Neuronal stem cell (in vitro differentiated cells): Measurements from ENCODE around the gene MCC.
"Not testable (repeated sequence)": the region's sequence is repeated elsewhere in the genome, so short reads cannot be mapped to it uniquely, and the experiment has no call there.

Experiments
- DNase-seq: peaks from one replicate; pipeline ENCODE4 v3.0.0-alpha.2; 2013; ENCODE audit warnings: low spot score
- H2AFZ ChIP-seq: one replicate; pipeline ENCODE4 v1.6.1; 2013; ENCODE audit warnings: mild to moderate bottlenecking, low read length, inconsistent platforms
- H2AK5ac ChIP-seq: 2 replicates; pipeline ENCODE4 v1.6.1; 2013; ENCODE audit warnings: low read depth, mild to moderate bottlenecking, inconsistent platforms, low read length, moderate library complexity, mixed read lengths
- H2BK120ac ChIP-seq: 2 replicates; pipeline ENCODE4 v1.6.1; 2013; ENCODE audit warnings: low read depth, mild to moderate bottlenecking, inconsistent platforms, low read length, moderate library complexity, mixed read lengths
- H2BK12ac ChIP-seq: one replicate; pipeline ENCODE4 v1.6.1; 2013; ENCODE audit warnings: low read length, inconsistent platforms
- H2BK15ac ChIP-seq: 2 replicates; pipeline ENCODE4 v1.6.1; 2013; ENCODE audit warnings: mild to moderate bottlenecking, low read length, inconsistent platforms, mixed read lengths
- H2BK5ac ChIP-seq: one replicate; pipeline ENCODE4 v1.6.1; 2013; ENCODE audit warnings: inconsistent platforms, mild to moderate bottlenecking, low read length, moderate library complexity
- H3K14ac ChIP-seq: one replicate; pipeline ENCODE4 v1.6.1; 2013; ENCODE audit warnings: low read length, inconsistent platforms
- H3K18ac ChIP-seq: 2 replicates; pipeline ENCODE4 v1.6.1; 2013; ENCODE audit warnings: low read length, inconsistent platforms
- H3K23ac ChIP-seq: 2 replicates; pipeline ENCODE4 v1.6.1; 2013; ENCODE audit warnings: low read depth, mild to moderate bottlenecking, mixed read lengths, low read length, inconsistent platforms; ENCODE audit not compliant: poor library complexity
- H3K27ac ChIP-seq: replicated peaks from 3 replicates; pipeline ENCODE4 v1.5.1; 2013; ENCODE audit warnings: low read length, inconsistent platforms
- H3K27me3 ChIP-seq, 3 experiments: 2 replicates each; pipeline ENCODE4 v1.6.1; 2013; ENCODE audit warnings: low read length in 3 of 3, mild to moderate bottlenecking in 2 of 3, inconsistent platforms in 1 of 3, low read depth in 1 of 3, mixed read lengths in 1 of 3, moderate library complexity in 1 of 3; ENCODE audit not compliant: control insufficient read depth in 3 of 3, insufficient read depth in 3 of 3
- H3K36me3 ChIP-seq, 2 donors: replicated peaks in 1 of 2; 2 replicates each; pipeline ENCODE4 v1.6.1; 2013; ENCODE audit warnings: low read length in 2 of 2; ENCODE audit not compliant: control insufficient read depth in 2 of 2, insufficient read depth in 2 of 2
- H3K4ac ChIP-seq: 2 replicates; pipeline ENCODE4 v1.6.1; 2013; ENCODE audit warnings: inconsistent platforms, mild to moderate bottlenecking, low read length, moderate library complexity
- H3K4me1 ChIP-seq, 2 donors: 1 replicate in 1 of 2; 2 replicates in 1 of 2; pipeline ENCODE4 v1.6.1; 2013; ENCODE audit warnings: low read length in 2 of 2, low read depth in 1 of 2; ENCODE audit not compliant: control insufficient read depth in 2 of 2, insufficient read depth in 1 of 2
- H3K4me2 ChIP-seq: one replicate; pipeline ENCODE4 v1.6.1; 2013; ENCODE audit warnings: mild to moderate bottlenecking, low read length, inconsistent platforms; ENCODE audit not compliant: insufficient read depth, poor library complexity, severe bottlenecking
- H3K4me3 ChIP-seq, 2 donors: 2 replicates each; pipeline ENCODE4 v1.5.1; 2013; ENCODE audit warnings: low read length in 2 of 2, mild to moderate bottlenecking in 2 of 2, inconsistent platforms in 1 of 2, moderate library complexity in 1 of 2
- H3K79me1 ChIP-seq: one replicate; pipeline ENCODE4 v1.6.1; 2013; ENCODE audit warnings: low read depth, mild to moderate bottlenecking, inconsistent platforms, low read length, moderate library complexity
- H3K9ac ChIP-seq: one replicate; pipeline ENCODE4 v1.6.1; 2013; ENCODE audit warnings: mild to moderate bottlenecking, low read depth, low read length, inconsistent platforms; ENCODE audit not compliant: poor library complexity
- H3K9me3 ChIP-seq, 2 donors: replicated peaks in 1 of 2; 2 replicates each; pipeline versions ENCODE3 to v1.6.1; 2013; ENCODE audit warnings: low read length in 2 of 2, mild to moderate bottlenecking in 2 of 2, inconsistent platforms in 1 of 2, low read depth in 1 of 2, mixed read lengths in 1 of 2, moderate library complexity in 1 of 2; ENCODE audit not compliant: control insufficient read depth in 2 of 2, insufficient read depth in 1 of 2
- H4K8ac ChIP-seq: one replicate; pipeline ENCODE4 v1.6.1; 2013; ENCODE audit warnings: low read depth, mild to moderate bottlenecking, inconsistent platforms, low read length, moderate library complexity
- H4K91ac ChIP-seq: one replicate; pipeline ENCODE4 v1.6.1; 2013; ENCODE audit warnings: low read length, low read depth, mild to moderate bottlenecking, inconsistent platforms; ENCODE audit not compliant: poor library complexity
- WGBS, 2 donors: extraction: QIAGEN DNeasy Blood & Tissue Kit; methylation state at CpG; one replicate each; pipeline ENCODE4 v1.1.7; 2013; ENCODE audit warnings: missing lambda C conversion rate in 2 of 2, mixed read lengths in 1 of 2; ENCODE audit not compliant: insufficient read length in 2 of 2, insufficient replicate concordance in 1 of 2; ENCODE audit errors: extremely low coverage in 2 of 2; 5-methylcytosine and 5-hydroxymethylcytosine counted together

Gene MCC

GRCh38 chr5:113397986-113398385 lies 90.3 kb downstream of the MCC start:
- H2BK120ac ChIP-seq, H3K14ac ChIP-seq, H3K4me1 ChIP-seq, H2AFZ ChIP-seq, H3K27me3 ChIP-seq, H3K27ac ChIP-seq, H3K36me3 ChIP-seq, H3K79me1 ChIP-seq, DNase-seq, H3K23ac ChIP-seq, H2BK15ac ChIP-seq, H3K9me3 ChIP-seq, H2BK12ac ChIP-seq, H3K4ac ChIP-seq, H4K8ac ChIP-seq, H3K18ac ChIP-seq, H3K4me2 ChIP-seq, H4K91ac ChIP-seq, H3K9ac ChIP-seq, H2AK5ac ChIP-seq, H2BK5ac ChIP-seq, H3K4me3 ChIP-seq: not testable (repeated sequence)
- no CpG with 5 or more reads among the region's 4 CpGs for WGBS, 2 donors

- no peaks in the 10 kb centered on the region for H3K36me3 ChIP-seq
- no peak overlapping the region for H3K18ac ChIP-seq
- H3K79me1 ChIP-seq = no peaks in the 10 kb centered on the region
- no CpG with 5 or more reads among the region's 3 CpGs for WGBS, 2 donors
- no peak overlapping the region for H4K91ac ChIP-seq
- no peak overlapping the region for H3K4me3 ChIP-seq
- no peaks in the 10 kb centered on the region for H3K27me3 ChIP-seq
- DNase-seq = no peak
- H3K27ac ChIP-seq = no peak overlapping the region
- no peak overlapping the region for H3K4me2 ChIP-seq
- H2BK120ac ChIP-seq = no peak overlapping the region
- H3K9me3 ChIP-seq = no peaks in the 10 kb centered on the region
- H2AFZ ChIP-seq = no peak overlapping the region
- no peak overlapping the region for H2BK5ac ChIP-seq
- H2BK15ac ChIP-seq = no peak overlapping the region
- H3K4ac ChIP-seq = no peak overlapping the region
- no peak overlapping the region for H2AK5ac ChIP-seq
- H4K8ac ChIP-seq = no peak overlapping the region
- H2BK12ac ChIP-seq = no peak overlapping the region
- no peak overlapping the region for H3K14ac ChIP-seq
- H3K4me1 ChIP-seq = no peaks in the 10 kb centered on the region
- H3K23ac ChIP-seq = no peak overlapping the region
- no peak overlapping the region for H3K9ac ChIP-seq
Observed at GRCh38 chr5:113397046-113397445, 91.2 kb downstream of the MCC start.

GRCh38 chr5:113394658-113395057 lies 93.6 kb downstream of the MCC start:
- H2AFZ ChIP-seq = no peak overlapping the region
- no CpG with 5 or more reads among the region's 2 CpGs for WGBS, 2 donors
- no peak overlapping the region for H3K4ac ChIP-seq
- H2BK5ac ChIP-seq = no peak overlapping the region
- H4K91ac ChIP-seq = no peak overlapping the region
- H3K4me3 ChIP-seq = no peak overlapping the region
- no peak overlapping the region for H4K8ac ChIP-seq
- H3K27ac ChIP-seq = no peak overlapping the region
- no peak overlapping the region for H2BK120ac ChIP-seq
- no peaks in the 10 kb centered on the region for H3K79me1 ChIP-seq
- DNase-seq = no peak
- no peak overlapping the region for H2AK5ac ChIP-seq
- H3K4me1 ChIP-seq = no peaks in the 10 kb centered on the region
- H3K9ac ChIP-seq = no peak overlapping the region
- H3K9me3 ChIP-seq = no peaks in the 10 kb centered on the region
- H3K14ac ChIP-seq = no peak overlapping the region
- no peak overlapping the region for H2BK12ac ChIP-seq
- no peaks in the 10 kb centered on the region for H3K36me3 ChIP-seq
- H3K27me3 ChIP-seq = no peaks in the 10 kb centered on the region
- no peak overlapping the region for H3K4me2 ChIP-seq
- no peak overlapping the region for H2BK15ac ChIP-seq
- H3K18ac ChIP-seq = no peak overlapping the region
- H3K23ac ChIP-seq = no peak overlapping the region

GRCh38 chr5:113390224-113390623 lies 98.0 kb downstream of the MCC start:
- Histone ChIP-seq H2BK12ac (no peak overlapping the region), H4K8ac (no peak overlapping the region), H3K27me3 (no peaks in the 10 kb centered on the region), H3K4ac (no peak overlapping the region), H2BK5ac (no peak overlapping the region), H2AK5ac (no peak overlapping the region), H3K79me1 (no peaks in the 10 kb centered on the region), H2AFZ (no peak overlapping the region), H2BK15ac (no peak overlapping the region), H3K14ac (no peak overlapping the region), H3K23ac (no peak overlapping the region), H3K4me3 (no peak overlapping the region), H4K91ac (no peak overlapping the region), H3K27ac (no peak overlapping the region), H3K4me2 (no peak overlapping the region), H3K18ac (no peak overlapping the region), H2BK120ac (no peak overlapping the region), H3K36me3 (no peaks in the 10 kb centered on the region), H3K9ac (no peak overlapping the region), H3K4me1 (peaks cover 0 to 3% of the 10 kb centered on the region in 2 donors), H3K9me3 (peaks cover 0 to 2% of the 10 kb centered on the region in 2 donors)
- no CpG with 5 or more reads among the region's 1 CpG for WGBS, 2 donors
- DNase-seq = no peak
